K562 (cell line): ENCODE measurements around the gene RBM27. TPM values are rescaled to one million over a fixed set of nuclear protein-coding genes. Genes with fewer than 3 reads are reported as not detected.
"Not testable (repeated sequence)": the region's sequence is repeated elsewhere in the genome, so short reads cannot be mapped to it uniquely, and the experiment has no call there.

Source experiments
- ATAC-seq: fragments of 200-7000 bp; cut with Tn5 transposase; 3 replicates; pipeline ENCODE4 v1.9.1; 2020; ENCODE audit warnings: moderate library complexity
- BruUV-seq: library from RNA; stranded (reverse); fragments of 400-500 nt; replicated peaks from 2 replicates; lab custom pipeline; 2021; lab: Mats Ljungman, UMichigan
- CTCF ChIA-PET: fragments of 300-600 bp; formaldehyde crosslinking; extraction: SDS; loops from one replicate; lab custom pipeline; 2021; ENCODE audit warnings: low intra/inter-chr PET ratio; lab: Yijun Ruan, JAX
- POLR2A ChIA-PET: fragments of 300-600, 350-650 bp; sonication (Branson Sonifier 250); formaldehyde crosslinking; extraction: SDS; loops from one replicate; lab custom pipeline; 2021; ENCODE audit warnings: antibody characterized with exemption, inconsistent platforms; lab: Yijun Ruan, JAX
- DNase-seq, 4 experiments: peaks; one replicate each; pipeline versions ENCODE4 v3.0.0 to v3.0.0-alpha.2; 2011 to 2018; ENCODE audit warnings: low spot score in 3 of 4, mixed read lengths in 3 of 4; ENCODE audit errors: extremely low read depth in 1 of 4
- FAIRE-seq: peaks from 2 replicates; lab custom pipeline; 2011; peaks lifted over from hg19 to GRCh38; lab: Jason Lieb, UNC
- H2AFZ ChIP-seq: 2 replicates; pipeline ENCODE4 v1.6.0; 2011; ENCODE audit warnings: low read depth, low read length, control low read depth, inconsistent platforms
- H3K27ac ChIP-seq: fragments of 200-600 bp; 3 replicates; pipeline ENCODE4 v1.8.0; 2011; ENCODE audit warnings: low read depth, mild to moderate bottlenecking, control low read depth, inconsistent platforms, low read length, moderate library complexity, mixed read lengths; ENCODE audit errors: extremely low read depth
- H3K27me3 ChIP-seq, 2 experiments: fragments of 300-600 bp in 1 of 2; 2 replicates in 1 of 2; 3 replicates in 1 of 2; pipeline versions ENCODE4 v1.6.0 to v1.8.0; 2011; ENCODE audit warnings: inconsistent platforms in 2 of 2, low read length in 2 of 2, mild to moderate bottlenecking in 1 of 2, mixed read lengths in 1 of 2, moderate library complexity in 1 of 2; ENCODE audit not compliant: control insufficient read depth in 2 of 2, insufficient read depth in 2 of 2
- H3K36me3 ChIP-seq: fragments of 300-600 bp; 3 replicates; pipeline ENCODE4 v1.8.0; 2011; ENCODE audit warnings: mild to moderate bottlenecking, low read length, inconsistent platforms; ENCODE audit not compliant: control insufficient read depth, insufficient read depth
- H3K4me1 ChIP-seq, 2 experiments: fragments of 200-600 bp in 1 of 2; replicated peaks in 1 of 2; 2 replicates in 1 of 2; 3 replicates in 1 of 2; pipeline versions ENCODE4 v1.5.1 to v1.8.0; 2011; ENCODE audit warnings: inconsistent platforms in 2 of 2, low read length in 2 of 2, mild to moderate bottlenecking in 1 of 2, mixed read lengths in 1 of 2, moderate library complexity in 1 of 2; ENCODE audit not compliant: control insufficient read depth in 2 of 2, insufficient read depth in 2 of 2
- H3K4me2 ChIP-seq: 2 replicates; pipeline ENCODE4 v1.6.1; 2011; ENCODE audit warnings: low read length, control low read depth, inconsistent platforms, mixed read lengths; ENCODE audit not compliant: insufficient read depth
- H3K4me3 ChIP-seq: fragments of 200-600 bp; sonication (generic), shearing (Covaris generic); 2 replicates; pipeline ENCODE4 v1.5.1; 2016; ENCODE audit warnings: control low read depth, inconsistent platforms
- H3K79me2 ChIP-seq: fragments of 200-600 bp; 3 replicates; pipeline ENCODE4 v1.8.0; 2011; ENCODE audit warnings: low read length, inconsistent platforms; ENCODE audit not compliant: control insufficient read depth, insufficient read depth
- H3K9ac ChIP-seq, 2 experiments: 2 replicates each; pipeline versions ENCODE4 v1.6.0 to v1.6.1; 2011; ENCODE audit warnings: low read depth in 2 of 2, low read length in 2 of 2, control low read depth in 1 of 2, inconsistent platforms in 1 of 2, mild to moderate bottlenecking in 1 of 2, mixed read lengths in 1 of 2; ENCODE audit not compliant: insufficient read depth in 1 of 2
- H3K9me1 ChIP-seq: one replicate; pipeline ENCODE4 v1.6.0; 2011; ENCODE audit warnings: inconsistent platforms, mild to moderate bottlenecking, low read length, moderate library complexity; ENCODE audit not compliant: control insufficient read depth, insufficient read depth
- H3K9me3 ChIP-seq: replicated peaks from 2 replicates; pipeline ENCODE4 v1.5.1; 2011; ENCODE audit warnings: low read depth, low read length, inconsistent platforms; ENCODE audit not compliant: control insufficient read depth, insufficient read depth
- H4K20me1 ChIP-seq: replicated peaks from 2 replicates; pipeline ENCODE4 v1.6.1; 2011; ENCODE audit warnings: low read length, inconsistent platforms, mixed read lengths; ENCODE audit not compliant: control insufficient read depth, insufficient read depth
- BCOR ChIP-seq: fragments of 450-650 bp; IDR thresholded peaks from 2 replicates; pipeline ENCODE4 v1.6.1; 2016
- C11orf30 ChIP-seq: fragments of 450-650 bp; IDR thresholded peaks from 2 replicates; pipeline ENCODE4 v1.6.1; 2016; ENCODE audit warnings: low read depth, mild to moderate bottlenecking
- EWSR1 ChIP-seq: fragments of 450-650 bp; IDR thresholded peaks from 2 replicates; pipeline ENCODE4 v1.6.1; 2018; ENCODE audit warnings: borderline replicate concordance, mild to moderate bottlenecking, low read depth, moderate library complexity; ENCODE audit not compliant: partially characterized antibody
- MAFG ChIP-seq: fragments of 450-650 bp; conservative IDR thresholded peaks from 2 replicates; pipeline ENCODE4 v1.6.1; 2016; ENCODE audit warnings: missing genetic modification characterization, missing compliant biosample characterization
- MYNN ChIP-seq, 2 experiments: sonication (generic); formaldehyde crosslinking in 1 of 2; IDR thresholded peaks; 2 replicates each; pipeline versions ENCODE4 v1.5.0 to v1.6.1; 2016 to 2020; ENCODE audit warnings: antibody characterized with exemption in 1 of 2, missing genetic modification reagents in 1 of 2
- RBM25 ChIP-seq: fragments of 200-400 bp; formaldehyde crosslinking; IDR thresholded peaks from 2 replicates; pipeline ENCODE4 v1.6.1; 2018; ENCODE audit warnings: low read length, low read depth, moderate library complexity; ENCODE audit not compliant: severe bottlenecking
- RFX1 ChIP-seq: fragments of 450-650 bp; IDR thresholded peaks from 2 replicates; pipeline ENCODE4 v1.6.1; 2016; ENCODE audit warnings: mild to moderate bottlenecking, moderate library complexity
- SNAPC5 ChIP-seq: fragments of 250-450 bp; sonication (Bioruptor Pico); IDR thresholded peaks from 2 replicates; pipeline ENCODE4 v1.8.0; 2021; ENCODE audit warnings: moderate library complexity, mild to moderate bottlenecking, inconsistent platforms
- ZNF121 ChIP-seq: sonication (generic); formaldehyde crosslinking; conservative IDR thresholded peaks from 2 replicates; pipeline ENCODE4 v1.8.0; 2022; ENCODE audit warnings: missing genetic modification reagents
- ZNF316 ChIP-seq: fragments of 450-650 bp; IDR thresholded peaks from 2 replicates; pipeline ENCODE4 v1.6.1; 2016
- ZNF583 ChIP-seq: fragments of 250-450 bp; sonication (Bioruptor Pico); IDR thresholded peaks from 2 replicates; pipeline ENCODE4 v1.4.0; 2020
- WGBS: fragments of 100-300 bp; shearing (Covaris generic); methylation state at CpG from one replicate; pipeline ENCODE4 v1.1.6; 2016; ENCODE audit warnings: low coverage, mixed read lengths; ENCODE audit not compliant: insufficient coverage; ENCODE audit errors: missing lambda C conversion rate; 5-methylcytosine and 5-hydroxymethylcytosine counted together
- in situ Hi-C: fragments of 300-500 bp; cut with MboI; formaldehyde crosslinking; loops from 4 replicates; pipeline ENCODE4 v1.15.0; 2018; ENCODE audit warnings: inconsistent platforms, mixed read lengths
- intact Hi-C: fragments of 100-400 bp; cut with micrococcal nuclease; formaldehyde crosslinking; loops from 2 replicates; pipeline ENCODE4 v1.14.2; 2022
- polyA plus RNA-seq, 8 experiments: library from polyadenylated mRNA; depleted of rRNA in 4 of 8; stranded (reverse) in 5 of 8; unstranded in 3 of 8; fragments of >200 nt; fragmentation: Nextera tagmentation in 2 of 8; fragmentation: Illumina TruSeq in 1 of 8; extraction: Ambion mirVana in 2 of 8; extraction: Trizol in 1 of 8; gene quantifications; 2 replicates each; pipeline versions ENCODE4 v1.2.1 to v1.2.3, GENCODE V29; 2011 to 2014; ENCODE audit warnings: inconsistent platforms in 1 of 8, missing spikeins in 1 of 8
- total RNA-seq, 7 experiments: library from RNA; depleted of rRNA in 6 of 7; stranded (reverse); fragments of >200 nt in 6 of 7; fragmentation: Illumina TruSeq in 2 of 7; extraction: Trizol in 2 of 7; gene quantifications; 2 replicates each; pipeline versions ENCODE4 v1.2.1 to v1.2.3, GENCODE V29; 2011 to 2021; ENCODE audit warnings: low replicate concordance in 1 of 7
- TF ChIP-seq, protein P1 (sequence below): sonication (generic); formaldehyde crosslinking; IDR thresholded peaks from 2 replicates; pipeline ENCODE4 v1.8.1; 2023; ENCODE audit warnings: mild to moderate bottlenecking, missing genetic modification reagents

Gene RBM27
- total and polyA plus RNA-seq, 9 of the 15 experiments (the other 6 are each of a cell fraction or from before 2014, with no cell fraction given), result 5.3 to 45.4 (median 29.1) TPM

GRCh38 chr5:146194997-146195396, 8.4 kb upstream of the RBM27 start:
- WGBS, result 64% methylated on average over 4 of the region's 4 CpGs
- H3K79me2 ChIP-seq, H3K4me3 ChIP-seq, H3K4me1 ChIP-seq, H3K9ac ChIP-seq, H3K9me1 ChIP-seq, DNase-seq, H3K27me3 ChIP-seq, intact Hi-C loops, H3K27ac ChIP-seq, H3K4me2 ChIP-seq, H2AFZ ChIP-seq, CTCF ChIA-PET, ATAC-seq, H3K9me3 ChIP-seq, H3K36me3 ChIP-seq, FAIRE-seq, in situ Hi-C loops, H4K20me1 ChIP-seq, BruUV-seq: not testable (repeated sequence)
- peak; percentile 76 for TF ChIP-seq ZNF121 (CRISPR knock-in tag)
- TF ChIP-seq RBM25, result peak; percentile 28
- 0 out of 2 replicates have a peak, but pooled peaks have one; percentile 16 for TF ChIP-seq BCOR
- POLR2A ChIA-PET, result interaction anchor here (3.2 kb wide), 1 partner anchor 13 kb away, joined by 11 read pairs; the partner anchor contains the start of gene LARS1

GRCh38 chr5:146196459-146197048, 6.9 kb upstream of the RBM27 start:
- intact Hi-C loops, result no loop called here
- ATAC-seq (no peak), DNase-seq (no peak)
- no peak overlapping the region for H2AFZ ChIP-seq
- CTCF ChIA-PET, result no interaction called here
- no peak overlapping the region for H3K27ac ChIP-seq
- no peaks in the 10 kb centered on the region for H4K20me1 ChIP-seq
- 69% methylated on average over 6 of the region's 6 CpGs for WGBS
- TF ChIP-seq RBM25 (peak; percentile 54), EWSR1 (no peak), C11orf30 (peak; percentile 61; the same call in 1 of the 2 replicates), MYNN (IDR thresholded peaks at IDR 0.05) (no peak), MYNN (CRISPR knock-in tag; IDR thresholded peaks at IDR 0.05) (no peak), ZNF316 (peak; percentile 68), ZNF121 (CRISPR knock-in tag) (peak; percentile 94), RFX1 (no peak), SNAPC5 (CRISPR knock-in tag) (no peak), MAFG (tag) (peak; percentile 36; the same call in 1 of the 2 replicates), ZNF583 (no peak)
- TF ChIP-seq, protein P1, sequence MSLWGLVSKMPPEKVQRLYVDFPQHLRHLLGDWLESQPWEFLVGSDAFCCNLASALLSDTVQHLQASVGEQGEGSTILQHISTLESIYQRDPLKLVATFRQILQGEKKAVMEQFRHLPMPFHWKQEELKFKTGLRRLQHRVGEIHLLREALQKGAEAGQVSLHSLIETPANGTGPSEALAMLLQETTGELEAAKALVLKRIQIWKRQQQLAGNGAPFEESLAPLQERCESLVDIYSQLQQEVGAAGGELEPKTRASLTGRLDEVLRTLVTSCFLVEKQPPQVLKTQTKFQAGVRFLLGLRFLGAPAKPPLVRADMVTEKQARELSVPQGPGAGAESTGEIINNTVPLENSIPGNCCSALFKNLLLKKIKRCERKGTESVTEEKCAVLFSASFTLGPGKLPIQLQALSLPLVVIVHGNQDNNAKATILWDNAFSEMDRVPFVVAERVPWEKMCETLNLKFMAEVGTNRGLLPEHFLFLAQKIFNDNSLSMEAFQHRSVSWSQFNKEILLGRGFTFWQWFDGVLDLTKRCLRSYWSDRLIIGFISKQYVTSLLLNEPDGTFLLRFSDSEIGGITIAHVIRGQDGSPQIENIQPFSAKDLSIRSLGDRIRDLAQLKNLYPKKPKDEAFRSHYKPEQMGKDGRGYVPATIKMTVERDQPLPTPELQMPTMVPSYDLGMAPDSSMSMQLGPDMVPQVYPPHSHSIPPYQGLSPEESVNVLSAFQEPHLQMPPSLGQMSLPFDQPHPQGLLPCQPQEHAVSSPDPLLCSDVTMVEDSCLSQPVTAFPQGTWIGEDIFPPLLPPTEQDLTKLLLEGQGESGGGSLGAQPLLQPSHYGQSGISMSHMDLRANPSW (CRISPR knock-in tag), result no peak
- TF ChIP-seq, all 486 proteins: peak for 5
- Histone ChIP-seq H3K4me3 (no peak overlapping the region), H3K4me1 (peaks cover under 1 to 10% of the 10 kb centered on the region in 2 experiments; a peak in 3 of 5 replicates), H3K9ac (no peak overlapping the region), H3K79me2 (no peaks in the 10 kb centered on the region), H3K4me2 (no peak overlapping the region), H3K36me3 (no peaks in the 10 kb centered on the region), H3K9me1 (no peaks in the 10 kb centered on the region), H3K9me3 (no peaks in the 10 kb centered on the region), H3K27me3 (no peaks in the 10 kb centered on the region)
- POLR2A ChIA-PET, result interaction anchor here (0.8 to 1.0 kb wide), 2 partner anchors 9 to 14 kb away, joined by 3 read pairs; partner anchors contain the start of gene LARS1
- BruUV-seq, result no TSS peak
- FAIRE-seq, result no peak
- in situ Hi-C loops, result no loop called here
